NCI-H1092 (cell line): ENCODE data around the gene OPRL1.

Experiments
- DNase-seq: peaks from one replicate; lab custom pipeline; 2025; lab: John Stamatoyannopoulos, UW

Gene OPRL1

GRCh38 chr20:64056889-64057627 is 22.8 kb upstream of the OPRL1 start:
- no peak for DNase-seq

- peak; percentile 22 for DNase-seq
Observed at GRCh38 chr20:64057628-64058498, 22.0 kb upstream of the OPRL1 start.

- no peak for DNase-seq
Observed at GRCh38 chr20:64058536-64058935, 21.3 kb upstream of the OPRL1 start.

GRCh38 chr20:64062276-64062595 is 17.6 kb upstream of the OPRL1 start:
- DNase-seq = no peak

GRCh38 chr20:64062596-64063388 is 17.1 kb upstream of the OPRL1 start, which contains the start of gene TCEA2:
TCEA2 (plus strand) TSS chr20:64063198; CDS start chr20:64063313, 115 bp downstream.
- peak; percentile 91 for DNase-seq

- DNase-seq = no peak
Observed at GRCh38 chr20:64063389-64064144, 16.3 kb upstream of the OPRL1 start.

GRCh38 chr20:64064145-64064698 is 15.7 kb upstream of the OPRL1 start:
- no peak for DNase-seq

- no peak for DNase-seq
Observed at GRCh38 chr20:64065062-64065973, 14.6 kb upstream of the OPRL1 start.

GRCh38 chr20:64065974-64066343 is 13.9 kb upstream of the OPRL1 start:
- no peak for DNase-seq

- DNase-seq = no peak
Observed at GRCh38 chr20:64067005-64067632, 12.8 kb upstream of the OPRL1 start.

GRCh38 chr20:64067733-64068307 is 12.1 kb upstream of the OPRL1 start:
- no peak for DNase-seq

- DNase-seq = no peak
Observed at GRCh38 chr20:64068386-64069208, 11.3 kb upstream of the OPRL1 start.

GRCh38 chr20:64069209-64069613 is 10.7 kb upstream of the OPRL1 start:
- DNase-seq = no peak

- no peak for DNase-seq
Observed at GRCh38 chr20:64069614-64070243, 10.2 kb upstream of the OPRL1 start.

GRCh38 chr20:64070244-64070993 is 9.5 kb upstream of the OPRL1 start:
- no peak for DNase-seq

- no peak for DNase-seq
Observed at GRCh38 chr20:64071341-64072332, 8.2 kb upstream of the OPRL1 start.
